ENCODE results near the gene DDX49.

The DDX49 gene

GRCh38 chr19:18919086-18919899 is at the start of gene DDX49, which contains the start of gene COPE:
DDX49 (plus strand) TSS chr19:18919715; CDS start chr19:18919742, 27 bp downstream.
COPE (minus strand) TSS chr19:18919387; CDS start chr19:18919348, 39 bp downstream.
- TF ChIP-seq ZFX (IDR thresholded peaks at IDR 0.05; ENCODE audit: borderline replicate concordance) (no peak), CTCF (IDR thresholded peaks at IDR 0.05) (no peak)
- H3K27ac ChIP-seq = peak within 1 kb of the TSS; percentile 85

- TF ChIP-seq CTCF (IDR thresholded peaks at IDR 0.05) = no peak
- no peak for TF ChIP-seq ZFX (IDR thresholded peaks at IDR 0.05; ENCODE audit: borderline replicate concordance)
Measured at GRCh38 chr19:18869781-18870530, 49.6 kb upstream of the DDX49 start.

GRCh38 chr19:18870531-18871172 is 48.9 kb upstream of the DDX49 start:
- 0 out of 2 replicates have a peak overlapping the region, but pooled peaks have one; percentile 29 for H3K27ac ChIP-seq
- no peak for TF ChIP-seq ZFX (IDR thresholded peaks at IDR 0.05; ENCODE audit: borderline replicate concordance)
- TF ChIP-seq CTCF (IDR thresholded peaks at IDR 0.05) = no peak

More at GRCh38 chr19:18869781-18870530, 49.6 kb upstream of the DDX49 start:
- no peak overlapping the region for H3K27ac ChIP-seq

- TF ChIP-seq CTCF (IDR thresholded peaks at IDR 0.05) = no peak
- TF ChIP-seq ZFX (IDR thresholded peaks at IDR 0.05; ENCODE audit: borderline replicate concordance) = no peak
- H3K27ac ChIP-seq = 0 out of 2 replicates have a peak overlapping the region, but pooled peaks have one; percentile 29
Measured at GRCh38 chr19:18871543-18871942, 48.0 kb upstream of the DDX49 start.

- H3K27ac ChIP-seq = no peak overlapping the region
- no peak for TF ChIP-seq CTCF (IDR thresholded peaks at IDR 0.05)
- TF ChIP-seq ZFX (IDR thresholded peaks at IDR 0.05; ENCODE audit: borderline replicate concordance) = no peak
Measured at GRCh38 chr19:18875726-18876125, 43.8 kb upstream of the DDX49 start.

GRCh38 chr19:18876865-18877264 is 42.6 kb upstream of the DDX49 start:
- no peak overlapping the region for H3K27ac ChIP-seq
- TF ChIP-seq CTCF (IDR thresholded peaks at IDR 0.05) (no peak), ZFX (IDR thresholded peaks at IDR 0.05; ENCODE audit: borderline replicate concordance) (no peak)
